ENCODE data around the gene NLK.

- TF ChIP-seq POLR2AphosphoS5 (IDR thresholded peaks at IDR 0.05) (no peak), CTCF (IDR thresholded peaks at IDR 0.05) (no peak), EP300 (IDR thresholded peaks at IDR 0.05) (no peak)
Observed at GRCh38 chr17:28230011-28230410, 187.5 kb downstream of the NLK start.

All from suprapubic skin (tissue), 4 donors.